OCI-M2 (cell line): ENCODE measurements around the gene MFAP4.

Source experiments
- DNase-seq: peaks from one replicate; lab custom pipeline; 2025; ENCODE audit not compliant: unreplicated experiment; lab: John Stamatoyannopoulos, UW

MFAP4 gene

DNA sequence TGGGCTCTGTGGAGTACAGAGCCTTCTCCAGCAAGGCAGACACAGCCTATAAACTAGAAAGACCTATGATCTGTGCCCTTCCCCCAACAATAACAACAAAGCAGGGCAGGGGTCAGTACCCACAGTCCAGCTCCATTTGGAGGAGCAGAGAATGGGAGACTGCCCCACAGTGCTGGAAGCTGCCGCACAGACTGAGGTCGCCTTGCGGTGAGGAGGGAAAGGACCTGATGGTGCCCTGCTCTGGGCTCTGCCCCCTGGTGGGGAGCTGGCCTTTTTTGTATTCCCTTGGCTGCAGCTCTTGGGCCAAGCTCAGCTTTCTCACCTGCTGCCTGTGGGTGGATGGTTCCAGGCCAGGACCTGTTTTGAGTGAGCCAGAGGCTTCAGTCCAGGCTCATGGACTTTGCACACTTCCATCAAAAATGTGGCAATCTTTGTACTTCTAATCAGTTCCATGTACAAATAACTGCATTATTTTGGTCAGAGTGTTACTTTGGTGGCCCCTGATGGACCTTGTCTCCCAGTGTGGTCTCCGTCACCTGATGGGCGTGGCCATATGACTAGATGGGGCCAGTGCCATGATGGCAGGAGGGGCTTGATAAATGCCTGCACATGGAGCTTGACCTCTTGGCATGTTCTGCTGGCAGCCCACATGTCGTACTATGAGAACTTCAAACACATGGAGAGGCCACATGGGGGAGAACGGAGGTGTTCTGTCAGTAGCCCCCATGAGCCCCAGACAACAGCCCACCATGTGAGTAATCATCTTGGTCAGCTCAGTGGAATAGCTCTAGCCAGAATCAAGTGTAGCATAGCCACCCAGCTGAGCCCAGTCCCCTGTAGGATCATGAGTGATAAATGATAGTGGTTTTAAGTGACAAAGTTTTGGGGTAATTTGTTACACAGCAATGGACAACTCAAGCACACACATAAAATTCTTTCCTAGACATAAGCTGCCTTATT is 48.7 kb downstream of the MFAP4 start:
- no peak for DNase-seq

DNA sequence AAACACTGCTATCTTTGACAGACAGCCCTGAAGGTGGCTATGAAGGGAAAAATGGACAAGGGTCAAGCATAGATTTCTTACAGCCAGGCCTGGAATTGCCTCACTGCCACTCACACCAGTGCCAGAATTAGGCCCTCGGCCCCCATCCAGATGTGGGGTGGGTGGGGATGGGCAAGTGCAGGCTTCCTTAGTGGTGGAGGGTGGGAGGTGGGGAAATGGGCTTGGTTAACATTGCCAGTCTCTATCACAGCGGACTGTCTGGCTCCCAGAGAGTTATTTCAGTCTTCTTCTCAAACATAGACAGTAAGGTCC is 49.3 kb downstream of the MFAP4 start:
- no peak for DNase-seq

DNA sequence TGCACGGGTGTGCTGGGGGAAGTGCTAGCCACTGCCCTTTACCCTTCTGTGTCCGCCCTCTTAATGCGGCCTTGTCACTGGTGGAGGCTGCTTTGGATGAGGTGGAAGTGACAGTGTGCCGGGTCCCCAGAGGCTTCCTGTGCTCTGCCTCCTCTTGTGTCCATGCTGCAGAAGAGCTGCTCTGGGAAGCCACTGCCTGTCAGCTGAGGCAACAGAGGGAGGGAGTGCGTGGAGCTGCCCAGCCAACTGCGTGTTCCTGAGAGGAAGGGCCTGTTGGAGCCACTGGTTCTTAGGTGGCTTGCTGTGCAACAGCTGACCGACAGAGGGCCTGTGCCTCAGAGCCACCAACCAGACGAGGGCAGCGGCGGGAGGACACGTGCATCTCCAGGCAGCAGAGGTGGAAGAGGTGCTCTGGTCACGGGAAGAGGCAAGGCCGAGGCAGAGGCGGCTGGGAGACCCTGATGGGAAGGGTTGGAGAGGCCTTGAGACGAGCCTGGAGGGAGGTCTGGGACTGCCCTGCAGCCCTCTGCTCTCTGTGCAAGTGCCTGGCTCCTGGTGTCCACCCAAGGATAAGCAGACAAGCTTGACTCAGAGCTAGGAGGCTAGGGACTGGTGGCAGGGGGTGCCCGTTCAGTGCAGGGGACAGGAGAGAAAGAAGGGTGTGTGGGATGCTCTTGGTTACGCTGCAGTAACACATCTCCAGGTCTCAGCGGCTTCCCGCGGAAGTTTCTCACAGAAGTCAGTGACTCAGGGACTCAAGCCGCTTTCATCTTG is 49.9 kb downstream of the MFAP4 start:
- no peak for DNase-seq

DNA sequence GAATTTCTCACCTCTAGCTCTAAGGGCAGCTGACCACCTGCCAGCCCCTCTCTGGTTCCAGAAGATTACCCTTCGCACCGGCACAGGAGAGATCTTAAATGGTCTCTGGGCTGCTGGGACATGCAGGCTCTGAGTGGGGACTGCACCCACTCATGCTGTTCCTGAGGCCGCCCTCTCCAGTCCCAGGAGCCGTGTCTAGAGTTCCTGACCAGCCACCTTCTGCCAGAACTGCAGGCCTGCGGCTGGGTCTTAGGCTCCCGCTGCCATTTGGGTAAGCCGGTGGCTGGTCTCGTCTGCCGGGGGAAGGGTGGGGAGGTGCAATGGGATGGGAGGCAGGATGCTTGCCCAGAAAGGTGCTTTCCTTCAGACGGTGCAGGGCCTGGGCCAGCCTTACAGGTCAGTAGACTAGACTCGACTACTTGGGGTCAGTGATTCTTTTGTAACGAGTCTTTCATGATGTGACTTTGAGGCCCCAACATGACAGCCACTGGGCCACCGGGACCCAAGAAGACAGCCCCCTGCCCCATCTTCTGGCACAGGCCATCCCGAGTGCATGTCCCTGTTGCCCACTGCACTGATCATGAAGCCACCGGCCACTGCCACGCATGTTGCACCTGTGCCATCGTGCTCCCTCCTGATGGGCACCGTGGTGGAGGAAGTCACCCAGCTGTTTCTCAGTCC is 50.9 kb downstream of the MFAP4 start:
- DNase-seq, result no peak

DNA sequence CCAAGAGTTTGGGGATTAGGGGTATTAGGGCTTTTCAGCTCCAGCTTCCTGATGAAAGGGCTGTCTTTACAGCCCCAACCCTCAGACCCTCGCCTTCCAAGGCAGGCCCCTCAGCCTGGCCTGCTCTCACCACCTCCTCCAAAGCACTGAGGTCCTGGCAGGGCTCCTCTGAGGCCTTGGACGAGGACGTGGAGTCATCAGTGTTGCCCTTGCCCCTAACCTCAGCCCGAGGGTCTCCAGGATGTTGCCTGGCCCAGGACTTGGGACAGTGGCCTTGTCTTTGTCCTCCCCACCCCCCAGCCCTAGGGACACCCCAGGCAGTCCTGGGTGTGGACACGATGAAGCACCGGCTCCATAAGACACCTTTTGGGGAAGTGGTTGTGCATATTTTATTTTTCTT is 52.7 kb downstream of the MFAP4 start:
- DNase-seq, result no peak

DNA sequence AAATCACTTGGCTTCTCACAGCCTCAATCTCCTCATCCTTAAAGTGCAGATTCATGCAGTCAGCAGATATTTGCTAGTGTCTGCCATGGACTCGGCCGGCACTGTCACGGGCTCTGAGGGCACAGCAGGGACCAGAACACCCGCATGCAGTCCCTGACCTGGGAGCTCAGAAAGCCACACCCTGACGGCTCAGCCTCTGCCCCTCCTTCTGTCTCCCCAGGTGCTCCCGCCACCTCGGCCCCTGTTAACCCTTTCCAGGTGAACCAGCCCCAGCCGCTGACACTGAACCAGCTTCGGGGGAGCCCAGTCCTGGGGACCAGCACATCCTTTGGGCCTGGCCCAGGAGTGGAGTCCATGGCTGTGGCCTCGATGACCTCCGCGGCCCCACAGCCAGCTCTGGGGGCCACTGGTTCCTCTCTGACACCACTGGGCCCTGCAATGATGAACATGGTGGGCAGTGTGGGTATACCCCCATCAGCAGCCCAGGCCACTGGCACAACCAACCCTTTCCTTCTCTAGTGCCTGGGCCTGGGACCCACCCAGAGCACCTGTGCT is 53.2 kb downstream of the MFAP4 start:
- no peak for DNase-seq
